ENCODE results near the gene MRLN.

MRLN gene

GRCh38 chr10:59705931-59706330 lies 47.3 kb downstream of the MRLN start:
- DNase-seq (ENCODE audit: low read depth) = no peak

- no peak for DNase-seq (ENCODE audit: low read depth)
Measured at GRCh38 chr10:59704630-59705029, 48.6 kb downstream of the MRLN start.

- DNase-seq (ENCODE audit: low read depth) = no peak
Measured at GRCh38 chr10:59702347-59702746, 50.9 kb downstream of the MRLN start.

GRCh38 chr10:59700709-59701108 lies 52.5 kb downstream of the MRLN start:
- DNase-seq (ENCODE audit: low read depth) = no peak

GRCh38 chr10:59698326-59698725 lies 54.9 kb downstream of the MRLN start:
- DNase-seq (ENCODE audit: low read depth) = no peak

- no peak for DNase-seq (ENCODE audit: low read depth)
Measured at GRCh38 chr10:59695637-59696036, 57.6 kb downstream of the MRLN start.

- no peak for DNase-seq (ENCODE audit: low read depth)
Measured at GRCh38 chr10:59694936-59695335, 58.3 kb downstream of the MRLN start.

- no peak for DNase-seq (ENCODE audit: low read depth)
Measured at GRCh38 chr10:59692113-59692512, 61.1 kb downstream of the MRLN start.

GRCh38 chr10:59688921-59689351 lies 64.3 kb downstream of the MRLN start:
- no peak for DNase-seq (ENCODE audit: low read depth)

GRCh38 chr10:59687657-59688056 lies 65.6 kb downstream of the MRLN start:
- no peak for DNase-seq (ENCODE audit: low read depth)

All from activated gamma-delta T cell treated with anti-CD3 and anti-CD28 coated beads, Interleukin-2, amount 50 U/mL, for 16 hours (primary cell).